ENCODE measurements around the gene PDXK.

The PDXK gene

DNA sequence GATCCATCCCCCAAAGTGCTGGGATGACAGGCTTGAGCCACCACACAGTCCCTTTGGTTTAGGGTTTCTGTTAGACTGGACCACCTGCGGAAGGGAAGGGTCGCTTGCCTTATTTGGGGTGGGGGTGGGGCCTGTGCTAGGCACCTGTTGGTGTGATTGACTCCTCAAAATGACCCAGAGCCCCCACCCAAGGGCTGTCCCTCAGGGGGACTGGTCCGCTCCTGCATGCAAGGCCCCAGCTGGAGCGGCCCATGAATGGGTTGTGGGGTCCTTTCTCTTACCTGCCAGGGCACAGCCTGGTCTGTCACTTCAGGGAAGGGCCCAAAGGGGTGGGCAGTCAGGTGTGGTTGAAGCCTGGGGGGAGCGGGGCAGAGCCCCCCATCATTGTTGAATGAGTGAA lies 59.0 kb downstream of the PDXK start:
- no peak for DNase-seq (ENCODE audit: low spot score)
- TF ChIP-seq, protein P1, sequence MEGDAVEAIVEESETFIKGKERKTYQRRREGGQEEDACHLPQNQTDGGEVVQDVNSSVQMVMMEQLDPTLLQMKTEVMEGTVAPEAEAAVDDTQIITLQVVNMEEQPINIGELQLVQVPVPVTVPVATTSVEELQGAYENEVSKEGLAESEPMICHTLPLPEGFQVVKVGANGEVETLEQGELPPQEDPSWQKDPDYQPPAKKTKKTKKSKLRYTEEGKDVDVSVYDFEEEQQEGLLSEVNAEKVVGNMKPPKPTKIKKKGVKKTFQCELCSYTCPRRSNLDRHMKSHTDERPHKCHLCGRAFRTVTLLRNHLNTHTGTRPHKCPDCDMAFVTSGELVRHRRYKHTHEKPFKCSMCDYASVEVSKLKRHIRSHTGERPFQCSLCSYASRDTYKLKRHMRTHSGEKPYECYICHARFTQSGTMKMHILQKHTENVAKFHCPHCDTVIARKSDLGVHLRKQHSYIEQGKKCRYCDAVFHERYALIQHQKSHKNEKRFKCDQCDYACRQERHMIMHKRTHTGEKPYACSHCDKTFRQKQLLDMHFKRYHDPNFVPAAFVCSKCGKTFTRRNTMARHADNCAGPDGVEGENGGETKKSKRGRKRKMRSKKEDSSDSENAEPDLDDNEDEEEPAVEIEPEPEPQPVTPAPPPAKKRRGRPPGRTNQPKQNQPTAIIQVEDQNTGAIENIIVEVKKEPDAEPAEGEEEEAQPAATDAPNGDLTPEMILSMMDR (IDR thresholded peaks at IDR 0.05; ENCODE audit: extremely low read depth, missing control alignments), result no peak

DNA sequence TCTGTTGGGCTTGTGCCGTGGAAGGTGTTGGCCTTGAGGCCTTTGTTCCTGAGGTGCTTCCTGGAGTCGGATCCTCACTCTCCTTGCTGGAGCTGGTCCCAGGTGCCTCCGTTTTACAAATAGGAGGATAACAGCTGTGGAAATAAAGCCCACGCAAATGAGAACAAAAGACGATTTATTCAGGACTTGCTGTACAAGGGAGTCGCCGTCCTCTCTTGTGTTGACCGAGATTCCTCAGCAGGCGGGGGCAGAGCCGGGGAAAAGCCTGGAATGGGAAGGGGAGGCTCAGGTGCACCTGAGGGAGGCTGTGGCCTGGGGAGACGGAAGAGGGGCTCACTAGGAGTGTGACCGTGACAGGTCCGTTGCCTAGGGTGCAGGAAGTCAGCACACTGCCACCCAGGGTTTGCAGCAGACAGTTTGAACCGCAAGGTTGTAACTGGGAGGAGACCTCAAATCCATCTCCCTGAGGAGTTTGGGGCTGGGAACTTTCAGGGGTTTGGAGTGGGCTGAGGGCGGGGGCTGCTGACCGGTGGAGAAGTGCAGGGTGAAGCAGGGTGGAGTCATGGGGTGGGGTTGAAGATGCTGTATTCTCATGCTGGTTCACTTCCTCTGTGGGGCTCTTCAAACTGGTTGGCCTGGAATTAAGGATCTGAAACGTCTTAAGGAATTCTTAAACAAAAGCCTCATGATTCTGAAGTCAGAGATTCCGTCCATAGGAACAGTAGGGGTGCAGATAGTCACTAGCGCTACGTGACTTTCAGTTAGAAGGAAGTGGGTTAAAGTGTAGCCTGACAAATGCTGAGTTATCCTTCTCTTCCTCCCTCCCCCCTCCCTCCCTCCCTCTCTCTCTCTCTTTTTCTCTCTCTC lies 59.8 kb downstream of the PDXK start:
- TF ChIP-seq, protein P1 (IDR thresholded peaks at IDR 0.05; ENCODE audit: extremely low read depth, missing control alignments), result no peak
- no peak for DNase-seq (ENCODE audit: low spot score)

DNA sequence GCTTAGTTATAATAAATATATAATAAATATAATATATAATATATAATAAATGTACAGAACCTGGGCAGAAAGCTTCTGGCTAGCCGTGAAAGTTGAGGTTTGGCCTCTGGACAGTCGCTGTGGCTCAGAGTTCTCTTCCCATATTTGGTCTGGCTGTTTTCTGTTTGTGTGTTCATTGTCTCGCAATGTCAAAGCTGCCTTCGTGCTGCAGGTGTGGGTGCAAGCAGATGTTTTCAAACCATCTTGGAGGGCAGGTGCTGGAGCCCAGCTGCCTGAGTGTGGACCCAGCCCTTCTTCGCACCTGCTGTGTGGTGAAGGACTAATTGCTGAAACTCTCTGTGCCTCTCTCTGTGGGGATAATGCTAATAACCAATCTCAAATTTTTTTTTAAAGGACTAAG lies 60.7 kb downstream of the PDXK start:
- TF ChIP-seq, protein P1 (IDR thresholded peaks at IDR 0.05; ENCODE audit: extremely low read depth, missing control alignments), result no peak
- DNase-seq (ENCODE audit: low spot score), result no peak

DNA sequence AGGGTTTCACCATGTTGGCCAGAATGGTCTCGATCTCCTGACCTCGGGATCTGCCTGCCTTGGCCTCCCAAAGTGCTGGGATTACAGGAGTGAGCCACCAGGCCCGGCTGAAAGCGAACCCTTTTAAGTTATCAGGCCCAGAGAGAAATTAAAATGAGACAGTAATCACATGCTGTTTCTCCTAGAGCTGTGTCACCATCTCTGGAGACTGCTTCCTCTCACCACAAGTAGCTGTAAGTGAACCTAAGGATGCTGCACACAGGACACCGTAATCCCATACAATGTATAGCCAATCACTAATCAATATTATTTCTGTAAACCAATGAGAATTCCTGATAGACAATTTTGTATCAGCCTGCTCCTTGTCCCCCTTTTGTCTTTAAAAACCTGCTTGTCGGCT lies 62.9 kb downstream of the PDXK start:
- TF ChIP-seq, protein P1 (IDR thresholded peaks at IDR 0.05; ENCODE audit: extremely low read depth, missing control alignments), result no peak
- no peak for DNase-seq (ENCODE audit: low spot score)

DNA sequence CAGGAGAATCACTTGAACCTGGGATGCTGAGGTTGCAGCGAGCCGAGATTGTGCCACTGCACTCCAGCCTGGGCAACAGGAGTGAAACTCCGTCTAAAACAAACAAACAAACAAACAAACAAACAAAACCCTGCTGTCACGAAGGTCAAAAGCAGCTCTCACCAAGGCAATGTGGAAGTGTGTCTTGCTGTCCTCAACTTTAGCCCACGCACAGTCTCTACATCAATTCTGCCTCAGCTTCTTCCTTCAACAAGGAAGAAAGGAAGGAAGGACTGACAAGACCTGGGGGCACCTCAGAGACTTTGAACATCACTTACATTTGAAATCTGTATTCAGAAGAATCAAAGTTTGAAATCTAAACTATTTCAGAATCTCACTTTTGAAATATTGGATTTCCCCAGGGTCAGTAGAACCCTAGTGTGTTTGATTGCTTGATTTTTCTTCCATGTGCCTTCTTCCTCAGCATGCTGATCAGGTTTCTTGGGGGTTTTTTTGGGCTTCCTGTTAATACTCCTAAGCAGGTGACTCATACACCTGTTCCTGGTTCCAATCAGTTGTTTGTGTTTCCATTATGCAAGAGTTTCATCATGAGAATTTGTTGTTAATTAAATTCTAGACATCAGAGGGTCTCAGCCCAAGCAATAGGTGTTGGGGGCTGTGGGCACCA lies 63.6 kb downstream of the PDXK start:
- no peak for DNase-seq (ENCODE audit: low spot score)
- TF ChIP-seq, protein P1 (IDR thresholded peaks at IDR 0.05; ENCODE audit: extremely low read depth, missing control alignments), result no peak

DNA sequence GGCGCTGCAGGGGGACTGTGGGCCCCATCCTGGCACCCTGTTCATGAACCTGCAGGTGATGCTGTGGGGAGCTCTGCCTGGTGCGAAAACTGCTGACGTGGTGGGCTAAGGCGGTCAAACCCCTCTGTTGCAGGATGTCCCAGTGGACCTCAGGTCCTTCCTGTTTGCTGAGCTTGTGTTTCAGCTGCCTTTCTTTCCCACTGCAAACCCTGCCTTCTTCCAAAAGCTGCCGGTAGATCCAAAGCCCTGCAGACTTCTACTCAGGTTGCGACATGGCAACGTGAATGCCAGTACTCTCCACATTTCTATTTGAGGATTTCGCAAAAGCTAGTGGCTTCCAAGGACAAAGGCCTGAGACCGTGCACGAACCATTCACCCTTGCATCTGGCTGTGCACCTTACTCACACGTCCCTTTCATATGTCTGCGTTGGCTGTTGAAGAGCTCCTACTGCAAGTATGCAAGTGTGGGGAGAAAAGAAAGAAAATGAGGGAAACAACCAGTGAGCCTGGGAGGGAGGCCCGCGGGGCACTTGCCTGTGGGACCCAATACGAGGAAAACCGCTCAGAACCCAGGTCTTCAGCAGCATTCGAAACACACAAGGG lies 64.3 kb downstream of the PDXK start:
- TF ChIP-seq, protein P1 (IDR thresholded peaks at IDR 0.05; ENCODE audit: extremely low read depth, missing control alignments), result no peak
- DNase-seq (ENCODE audit: low spot score), result no peak

DNA sequence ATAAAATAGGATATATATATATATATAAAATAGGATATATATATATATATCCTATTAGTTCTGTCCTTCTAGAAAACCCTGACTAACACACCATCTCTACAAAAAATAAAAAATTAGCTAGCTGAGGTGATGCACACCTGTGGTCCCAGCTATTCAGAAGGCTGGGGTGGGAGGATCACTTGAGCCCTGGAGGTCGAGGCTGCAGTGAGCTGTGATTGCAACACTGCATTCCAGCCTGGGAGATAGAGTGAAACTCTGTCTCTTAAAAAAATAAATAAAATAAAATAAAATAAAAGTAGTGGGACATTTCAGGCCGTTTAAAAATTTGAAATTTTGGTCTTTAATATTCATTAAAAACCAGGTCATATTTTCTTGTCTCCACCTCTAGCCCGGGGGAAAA lies 66.2 kb downstream of the PDXK start:
- no peak for DNase-seq (ENCODE audit: low spot score)
- TF ChIP-seq, protein P1 (IDR thresholded peaks at IDR 0.05; ENCODE audit: extremely low read depth, missing control alignments), result no peak
